SJCRH30 (cell line): ENCODE results near the gene ATP13A1. TPM values are rescaled to one million over a fixed set of nuclear protein-coding genes. Genes with fewer than 3 reads are reported as not detected.
A peak's percentile ranks its signal among the peaks of the same experiment; 100 is the strongest.

Experiments used
- DNase-seq, 2 experiments: peaks; one replicate each; pipeline ENCODE4 v3.0.0-alpha.2; 2015 to 2020
- H3K27ac ChIP-seq: fragments of 250-450 bp; sonication (Bioruptor Pico); 2 replicates; pipeline ENCODE4 v1.5.1; 2020; ENCODE audit warnings: mild to moderate bottlenecking, moderate library complexity
- H3K27me3 ChIP-seq: fragments of 250-450 bp; sonication (Bioruptor Pico); 2 replicates; pipeline ENCODE4 v1.5.1; 2020; ENCODE audit warnings: mild to moderate bottlenecking, moderate library complexity
- H3K36me3 ChIP-seq: fragments of 250-450 bp; sonication (Bioruptor Pico); 2 replicates; pipeline ENCODE4 v1.5.1; 2020; ENCODE audit warnings: mild to moderate bottlenecking, moderate library complexity
- H3K4me1 ChIP-seq: fragments of 250-450 bp; sonication (Bioruptor Pico); 2 replicates; pipeline ENCODE4 v1.5.1; 2020; ENCODE audit warnings: mild to moderate bottlenecking, moderate library complexity
- H3K4me3 ChIP-seq: fragments of 250-450 bp; sonication (Bioruptor Pico); 2 replicates; pipeline ENCODE4 v1.5.1; 2020; ENCODE audit warnings: mild to moderate bottlenecking, moderate library complexity
- H3K9me3 ChIP-seq: fragments of 250-450 bp; sonication (Bioruptor Pico); replicated peaks from 2 replicates; pipeline ENCODE4 v1.5.1; 2020; ENCODE audit warnings: mild to moderate bottlenecking, moderate library complexity
- total RNA-seq: library from RNA; depleted of rRNA; stranded (reverse); fragments of >200 nt; shearing (Covaris generic); gene quantifications from 2 replicates; pipeline ENCODE4 v1.2.3, GENCODE V29; 2014

The ATP13A1 gene
- total RNA-seq, 1 experiment from 2014 or later: 28.8 TPM

GRCh38 chr19:19642506-19643157 is 20.8 kb downstream of the ATP13A1 start:
- Histone ChIP-seq H3K9me3 (no peaks in the 10 kb centered on the region), H3K36me3 (peaks cover 7% of the 10 kb centered on the region; the same call in 1 of the 2 replicates), H3K4me1 (no peaks in the 10 kb centered on the region), H3K4me3 (peak overlapping the region; percentile 71), H3K27ac (peak overlapping the region; percentile 28; the same call in 1 of the 2 replicates), H3K27me3 (no peaks in the 10 kb centered on the region)
- DNase-seq: peak; percentile 31 to 60

- Histone ChIP-seq H3K9me3 (no peaks in the 10 kb centered on the region; the same call in 1 of the 2 replicates), H3K27me3 (no peaks in the 10 kb centered on the region), H3K36me3 (0 out of 2 replicates have a peak, but pooled peaks cover 2% of the 10 kb centered on the region), H3K4me1 (no peaks in the 10 kb centered on the region), H3K4me3 (no peak overlapping the region), H3K27ac (no peak overlapping the region)
- DNase-seq: no peak
These were observed 25.8 kb downstream of the ATP13A1 start for GRCh38 chr19:19637523-19638251.

- no peak overlapping the region for H3K4me3 ChIP-seq
- no peak for DNase-seq
- H3K4me1 ChIP-seq: no peaks in the 10 kb centered on the region
- no peaks in the 10 kb centered on the region; the same call in 1 of the 2 replicates for H3K9me3 ChIP-seq
- H3K36me3 ChIP-seq: 0 out of 2 replicates have a peak, but pooled peaks cover 2% of the 10 kb centered on the region
- no peak overlapping the region for H3K27ac ChIP-seq
- H3K27me3 ChIP-seq: no peaks in the 10 kb centered on the region
These were observed 26.3 kb downstream of the ATP13A1 start for GRCh38 chr19:19637186-19637522.

- Histone ChIP-seq H3K4me1 (no peaks in the 10 kb centered on the region), H3K9me3 (no peaks in the 10 kb centered on the region; the same call in 1 of the 2 replicates), H3K4me3 (no peak overlapping the region), H3K36me3 (0 out of 2 replicates have a peak, but pooled peaks cover 2% of the 10 kb centered on the region), H3K27ac (no peak overlapping the region), H3K27me3 (no peaks in the 10 kb centered on the region)
- no peak for DNase-seq
These were observed 26.8 kb downstream of the ATP13A1 start for GRCh38 chr19:19636573-19637185.

GRCh38 chr19:19635313-19635702 is 28.2 kb downstream of the ATP13A1 start:
- Histone ChIP-seq H3K9me3 (no peaks in the 10 kb centered on the region; the same call in 1 of the 2 replicates), H3K36me3 (0 out of 2 replicates have a peak, but pooled peaks cover 2% of the 10 kb centered on the region), H3K27me3 (no peaks in the 10 kb centered on the region), H3K27ac (no peak overlapping the region), H3K4me3 (no peak overlapping the region), H3K4me1 (no peaks in the 10 kb centered on the region)
- DNase-seq: no peak

GRCh38 chr19:19634516-19635312 is 28.8 kb downstream of the ATP13A1 start:
- DNase-seq: no peak

GRCh38 chr19:19633711-19634515 is 29.6 kb downstream of the ATP13A1 start:
- Histone ChIP-seq H3K4me1 (no peaks in the 10 kb centered on the region), H3K36me3 (0 out of 2 replicates have a peak, but pooled peaks cover 2% of the 10 kb centered on the region), H3K4me3 (no peak overlapping the region), H3K27ac (no peak overlapping the region), H3K27me3 (no peaks in the 10 kb centered on the region), H3K9me3 (no peaks in the 10 kb centered on the region; the same call in 1 of the 2 replicates)
- DNase-seq: no peak

More at GRCh38 chr19:19634516-19635312, 28.8 kb downstream of the ATP13A1 start:
- H3K36me3 ChIP-seq: 0 out of 2 replicates have a peak, but pooled peaks cover 2% of the 10 kb centered on the region
- H3K9me3 ChIP-seq: no peaks in the 10 kb centered on the region; the same call in 1 of the 2 replicates
- no peaks in the 10 kb centered on the region for H3K27me3 ChIP-seq
- H3K27ac ChIP-seq: no peak overlapping the region
- H3K4me1 ChIP-seq: no peaks in the 10 kb centered on the region
- no peak overlapping the region for H3K4me3 ChIP-seq

- H3K4me3 ChIP-seq: no peak overlapping the region
These were observed 30.8 kb downstream of the ATP13A1 start for GRCh38 chr19:19632661-19633060.

GRCh38 chr19:19631346-19631745 is 32.1 kb downstream of the ATP13A1 start:
- no peaks in the 10 kb centered on the region for H3K4me1 ChIP-seq
- 0 out of 2 replicates have a peak, but pooled peaks cover 2% of the 10 kb centered on the region for H3K36me3 ChIP-seq
- H3K4me3 ChIP-seq: no peak overlapping the region
- H3K9me3 ChIP-seq: no peaks in the 10 kb centered on the region; the same call in 1 of the 2 replicates
- DNase-seq: no peak
- no peaks in the 10 kb centered on the region for H3K27me3 ChIP-seq
- H3K27ac ChIP-seq: no peak overlapping the region

More at GRCh38 chr19:19632661-19633060, 30.8 kb downstream of the ATP13A1 start:
- no peaks in the 10 kb centered on the region for H3K4me1 ChIP-seq
- 0 out of 2 replicates have a peak, but pooled peaks cover 2% of the 10 kb centered on the region for H3K36me3 ChIP-seq
- no peak overlapping the region for H3K27ac ChIP-seq
- H3K9me3 ChIP-seq: no peaks in the 10 kb centered on the region; the same call in 1 of the 2 replicates
- no peak for DNase-seq
- no peaks in the 10 kb centered on the region for H3K27me3 ChIP-seq

GRCh38 chr19:19630426-19630825 is 33.0 kb downstream of the ATP13A1 start:
- no peak overlapping the region for H3K4me3 ChIP-seq
- DNase-seq: no peak

GRCh38 chr19:19630062-19630414 is 33.4 kb downstream of the ATP13A1 start:
- Histone ChIP-seq H3K9me3 (no peaks in the 10 kb centered on the region; the same call in 1 of the 2 replicates), H3K4me1 (no peaks in the 10 kb centered on the region), H3K27me3 (no peaks in the 10 kb centered on the region)

More at GRCh38 chr19:19630426-19630825, 33.0 kb downstream of the ATP13A1 start:
- Histone ChIP-seq H3K9me3 (no peaks in the 10 kb centered on the region; the same call in 1 of the 2 replicates), H3K4me1 (no peaks in the 10 kb centered on the region), H3K36me3 (0 out of 2 replicates have a peak, but pooled peaks cover 2% of the 10 kb centered on the region), H3K27ac (no peak overlapping the region), H3K27me3 (no peaks in the 10 kb centered on the region)

GRCh38 chr19:19628501-19629134 is 34.9 kb downstream of the ATP13A1 start:
- Histone ChIP-seq H3K27ac (no peak overlapping the region), H3K4me3 (no peak overlapping the region), H3K4me1 (no peaks in the 10 kb centered on the region), H3K36me3 (no peaks in the 10 kb centered on the region), H3K9me3 (no peaks in the 10 kb centered on the region; the same call in 1 of the 2 replicates), H3K27me3 (no peaks in the 10 kb centered on the region)
- no peak for DNase-seq

More at GRCh38 chr19:19630062-19630414, 33.4 kb downstream of the ATP13A1 start:
- Histone ChIP-seq H3K27ac (no peak overlapping the region), H3K4me3 (no peak overlapping the region), H3K36me3 (0 out of 2 replicates have a peak, but pooled peaks cover 2% of the 10 kb centered on the region)
- no peak for DNase-seq
